Erythroblast (primary cell): Measurements from ENCODE around the gene CEP350.

Source experiments
- GATA1 ChIP-seq: IDR thresholded peaks from 2 replicates; pipeline ENCODE4 v1.6.1; 2011; ENCODE audit warnings: low read depth, mild to moderate bottlenecking, control low read depth, low read length, moderate library complexity
- POLR2A ChIP-seq: IDR thresholded peaks from 2 replicates; pipeline ENCODE4 v1.6.1; 2011; ENCODE audit warnings: mild to moderate bottlenecking, low read length

DNA sequence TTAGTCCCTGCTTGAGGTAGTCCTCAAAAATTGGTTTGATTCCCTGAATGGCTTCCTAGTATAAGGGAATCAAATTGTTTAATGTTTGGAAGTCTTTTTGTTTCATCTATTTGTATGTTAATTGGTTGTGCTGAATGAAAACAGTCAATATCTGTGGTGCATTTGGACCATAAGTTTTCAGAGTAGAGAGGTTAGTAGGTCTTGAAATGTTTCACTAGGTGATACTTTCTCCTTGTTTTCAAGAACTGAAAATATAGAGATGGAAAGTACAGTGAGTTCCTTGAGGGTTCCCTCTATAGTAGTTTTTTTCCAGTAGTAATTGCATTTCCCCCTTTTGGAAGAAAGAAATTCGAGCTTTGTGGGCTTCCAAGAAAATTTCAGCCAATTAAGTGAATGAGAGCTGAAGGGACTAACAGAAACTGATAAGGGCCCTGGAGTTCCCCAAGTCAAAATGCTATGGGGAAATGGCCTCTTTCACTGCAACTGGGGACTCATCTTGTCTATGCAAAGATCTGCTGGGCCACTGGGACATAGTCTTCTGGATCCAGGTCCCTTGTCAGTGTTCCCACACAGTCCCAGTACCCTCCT lies 18.6 kb upstream of the CEP350 start:
- TF ChIP-seq POLR2A (no peak), GATA1 (no peak)
